ENCODE results near the gene RHOBTB3.

GRCh38 chr5:95786821-95787418 is 55.8 kb downstream of the RHOBTB3 start:
- TF ChIP-seq CTCF (IDR thresholded peaks at IDR 0.05) (no peak), POLR2AphosphoS5 (IDR thresholded peaks at IDR 0.05; ENCODE audit: low read depth, low read length) (no peak)

Measured in Panc1 (cell line).